ENCODE data around the gene ZNF341. TPM values are rescaled to one million over a fixed set of nuclear protein-coding genes. Genes with fewer than 3 reads are reported as not detected.
"Not testable (repeated sequence)": the region's sequence is repeated elsewhere in the genome, so short reads cannot be mapped to it uniquely, and the experiment has no call there.

The ZNF341 gene
- total RNA-seq, 1 experiment from 2014 or later: 1.5 TPM

DNA sequence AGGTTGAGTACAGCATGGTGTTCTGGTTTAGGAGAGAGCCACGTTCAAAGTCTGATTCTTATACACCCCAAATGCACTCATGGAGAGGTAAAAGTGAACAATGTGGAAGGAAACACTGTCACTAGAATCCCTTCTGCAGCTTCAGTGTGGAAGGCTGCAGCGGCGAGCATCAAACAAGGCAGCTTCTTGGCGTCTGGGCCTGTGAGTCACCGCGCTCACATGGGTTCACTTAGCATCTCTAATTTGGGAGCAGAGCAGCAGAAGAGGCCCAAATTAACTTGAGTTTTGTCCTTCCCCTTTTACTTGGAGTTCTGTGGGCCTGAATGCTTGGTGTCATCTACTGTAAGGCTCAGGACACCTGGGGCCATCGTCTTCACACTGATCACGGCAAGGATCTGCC, 34.7 kb upstream of the ZNF341 start:
- Histone ChIP-seq H3K36me3 (no peaks in the 10 kb centered on the region), H3K27me3 (no peaks in the 10 kb centered on the region), H3K4me3 (no peak overlapping the region), H3K9me3 (no peaks in the 10 kb centered on the region)
- DNase-seq: peak; percentile 74

DNA sequence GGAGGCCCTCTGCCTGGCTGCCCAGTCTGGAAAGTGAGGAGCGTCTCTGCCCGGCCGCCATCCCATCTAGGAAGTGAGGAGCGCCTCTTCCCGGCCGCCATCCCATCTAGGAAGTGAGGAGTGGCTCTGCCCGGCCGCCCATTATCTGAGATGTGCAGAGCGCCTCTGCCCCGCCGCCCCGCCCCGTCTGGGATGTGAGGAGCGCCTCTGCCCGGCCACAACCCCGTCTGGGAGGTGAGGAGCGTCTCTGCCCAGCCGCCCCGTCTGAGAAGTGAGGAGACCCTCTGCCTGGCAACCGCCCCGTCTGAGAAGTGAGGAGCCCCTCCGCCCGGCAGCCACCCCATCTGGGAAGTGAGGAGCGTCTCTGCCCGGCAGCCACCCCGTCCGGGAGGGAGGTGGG, 32.8 kb upstream of the ZNF341 start:
- H3K36me3 ChIP-seq, DNase-seq, H3K27me3 ChIP-seq, H3K9me3 ChIP-seq, H3K4me3 ChIP-seq: not testable (repeated sequence)

DNA sequence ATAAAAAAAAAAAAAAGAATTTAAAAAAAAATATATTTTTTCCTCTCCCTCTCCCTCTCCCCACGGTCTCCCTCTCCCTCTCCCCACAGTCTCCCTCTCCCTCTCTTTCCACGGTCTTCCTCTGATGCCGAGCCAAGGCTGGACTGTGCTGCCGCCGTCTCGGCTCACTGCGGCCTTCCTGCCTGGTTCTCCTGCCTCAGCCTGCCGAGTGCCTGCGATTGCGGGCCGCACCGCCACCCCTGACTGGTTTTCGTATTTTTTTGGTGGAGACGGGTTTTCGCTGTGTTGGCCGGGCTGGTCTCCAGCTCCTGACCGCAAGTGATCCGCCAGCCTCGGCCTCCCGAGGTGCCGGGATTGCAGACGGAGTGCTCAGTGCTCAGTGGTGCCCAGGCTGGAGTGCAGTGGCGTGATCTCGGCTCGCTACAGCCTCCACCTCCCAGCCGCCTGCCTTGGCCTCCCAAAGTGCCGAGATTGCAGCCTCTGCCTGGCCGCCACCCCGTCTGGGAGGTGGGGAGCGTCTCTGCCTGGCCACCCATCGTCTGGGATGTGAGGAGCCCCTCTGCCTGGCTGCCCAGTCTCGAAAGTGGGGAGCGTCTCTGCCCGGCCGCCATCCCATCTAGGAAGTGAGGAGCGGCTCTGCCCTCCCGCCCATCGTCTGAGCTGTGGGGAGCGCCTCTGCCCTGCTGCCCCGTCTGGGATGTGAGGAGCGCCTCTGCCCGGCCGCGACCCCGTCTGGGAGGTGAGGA, 30.9 kb upstream of the ZNF341 start:
- not testable (repeated sequence) for DNase-seq, H3K4me3 ChIP-seq

DNA sequence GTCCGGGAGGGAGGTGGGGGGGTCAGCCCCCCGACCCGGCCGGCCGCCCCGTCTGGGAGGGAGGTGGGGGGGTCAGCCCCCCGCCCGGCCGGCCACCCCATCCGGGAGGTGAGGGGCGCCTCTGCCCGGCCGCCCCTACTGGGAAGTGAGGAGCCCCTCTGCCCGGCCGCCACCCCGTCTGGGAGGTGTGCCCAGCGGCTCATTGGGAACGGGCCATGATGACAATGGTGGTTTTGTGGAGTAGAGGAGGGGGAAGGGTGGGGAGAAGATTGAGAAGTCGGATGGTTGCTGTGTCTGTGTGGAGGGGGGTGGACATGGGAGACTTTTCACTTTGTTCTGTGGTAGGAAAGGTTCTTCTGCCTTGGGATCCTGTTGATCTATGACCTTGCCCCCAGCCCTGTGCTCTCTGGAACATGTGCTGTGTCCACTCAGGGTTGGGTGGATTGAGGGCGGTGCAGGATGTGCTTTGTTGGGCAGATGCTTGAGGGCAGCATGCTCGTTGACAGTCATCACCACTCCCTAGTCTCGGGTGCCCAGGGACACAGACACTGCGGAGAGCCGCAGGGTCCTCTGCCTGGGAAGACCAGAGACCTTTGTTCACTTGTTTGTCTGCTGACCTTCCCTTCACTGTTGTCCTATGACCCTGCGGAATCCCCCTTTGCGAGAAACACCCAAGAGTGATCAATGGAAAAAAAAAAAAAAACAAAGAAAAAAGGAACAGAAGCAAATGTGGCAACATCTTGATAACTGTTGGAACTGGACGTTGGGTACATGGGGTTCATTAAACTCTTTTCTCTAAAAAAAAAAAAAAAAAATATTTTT, 30.0 kb upstream of the ZNF341 start:
- DNase-seq: no peak
- no peaks in the 10 kb centered on the region for H3K36me3 ChIP-seq
- no peaks in the 10 kb centered on the region for H3K27me3 ChIP-seq
- no peak overlapping the region for H3K4me3 ChIP-seq
- H3K9me3 ChIP-seq: no peaks in the 10 kb centered on the region

More for the DNA sequence above, 30.9 kb upstream of the ZNF341 start:
- H3K36me3 ChIP-seq, H3K27me3 ChIP-seq, H3K9me3 ChIP-seq: not testable (repeated sequence)

DNA sequence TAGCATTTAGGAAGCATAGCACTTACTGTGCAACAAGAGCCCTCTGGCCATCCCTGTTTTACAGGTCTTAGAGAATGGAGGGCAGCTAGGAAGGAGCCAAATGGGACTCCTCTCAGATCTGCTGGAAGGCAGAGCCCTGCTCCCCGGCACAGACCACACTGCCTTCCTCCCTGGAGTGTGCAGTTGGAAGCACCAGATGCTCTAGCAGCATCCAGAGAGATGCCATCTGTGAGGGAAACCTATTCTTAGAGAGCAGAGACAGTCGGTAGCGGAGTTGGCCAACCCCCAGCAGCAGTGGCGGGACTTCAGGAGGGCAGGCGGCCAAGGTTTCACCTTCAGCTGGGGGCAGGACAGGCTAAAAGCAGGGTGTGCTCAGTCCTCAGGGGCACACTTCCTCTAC, 28.9 kb upstream of the ZNF341 start:
- Histone ChIP-seq H3K9me3 (no peaks in the 10 kb centered on the region), H3K4me3 (no peak overlapping the region), H3K27me3 (no peaks in the 10 kb centered on the region), H3K36me3 (no peaks in the 10 kb centered on the region)
- no peak for DNase-seq

DNA sequence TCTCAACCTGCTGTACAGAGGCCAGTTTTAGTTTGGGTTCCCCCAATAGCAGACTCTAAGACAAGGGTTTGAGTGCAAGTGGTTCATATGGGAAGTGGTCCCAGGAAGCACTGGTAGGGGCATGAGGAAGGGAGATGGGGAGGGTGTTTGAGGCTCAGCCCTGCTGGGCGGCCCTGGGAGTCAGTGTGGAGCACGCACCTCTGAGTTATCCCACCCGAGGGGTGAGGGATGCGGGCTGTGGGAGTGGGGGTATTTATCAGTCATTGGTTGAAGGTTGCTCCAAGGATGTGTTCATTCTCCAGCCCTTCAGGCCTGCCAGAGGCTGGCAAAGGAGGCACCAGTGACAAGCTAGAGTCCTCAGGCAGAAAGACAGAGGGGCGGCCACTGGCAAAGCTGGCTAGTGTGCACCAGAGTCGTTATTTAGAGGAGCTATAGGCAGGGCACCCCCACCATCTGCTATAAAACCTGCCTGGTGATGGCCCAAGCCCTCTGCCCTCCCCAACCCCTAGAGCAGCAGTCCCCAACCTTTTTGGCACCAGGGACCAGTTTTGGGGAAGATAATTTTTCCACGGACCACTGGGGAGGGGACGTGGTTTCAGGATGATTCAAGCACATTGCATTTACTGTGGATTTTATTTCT, 28.2 kb upstream of the ZNF341 start:
- H3K36me3 ChIP-seq: no peaks in the 10 kb centered on the region
- no peak for DNase-seq

DNA sequence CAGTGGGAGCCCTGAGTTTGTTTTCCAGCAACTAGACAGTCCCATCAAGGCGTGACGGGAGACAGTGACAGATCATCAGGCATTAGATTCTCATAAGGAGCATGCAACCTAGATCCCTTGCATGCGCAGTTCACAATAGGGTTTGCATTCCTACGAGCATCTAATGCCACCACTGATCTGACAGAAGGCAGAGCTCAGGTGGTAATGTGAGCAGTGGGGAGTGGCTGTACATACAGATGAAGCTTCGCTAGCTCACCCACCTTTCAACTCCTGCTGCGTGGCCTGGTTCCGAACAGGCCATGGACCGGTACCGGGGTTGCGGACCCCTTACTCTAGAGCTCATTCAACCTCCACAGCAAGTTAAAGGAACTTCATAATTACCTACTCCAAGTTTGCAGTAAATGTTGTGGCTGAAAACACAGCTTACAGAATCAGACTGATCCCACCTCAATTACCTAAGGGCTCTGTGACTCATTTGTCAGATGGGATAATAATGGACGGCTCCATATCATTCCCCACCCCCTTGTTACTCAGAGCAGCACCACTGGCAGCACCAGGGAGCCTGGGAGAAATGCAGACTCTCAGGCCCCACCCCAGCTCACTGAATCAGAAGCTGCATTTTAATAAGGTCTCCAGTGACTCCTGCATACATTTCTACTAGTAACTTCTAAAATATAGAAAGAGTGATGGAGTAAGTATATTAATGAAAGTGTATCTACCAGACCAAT, 27.4 kb upstream of the ZNF341 start:
- H3K36me3 ChIP-seq: no peaks in the 10 kb centered on the region
- DNase-seq: no peak
- H3K9me3 ChIP-seq: no peaks in the 10 kb centered on the region
- H3K27me3 ChIP-seq: no peaks in the 10 kb centered on the region
- H3K4me3 ChIP-seq: no peak overlapping the region

More for the DNA sequence above, 28.2 kb upstream of the ZNF341 start:
- Histone ChIP-seq H3K27me3 (no peaks in the 10 kb centered on the region), H3K9me3 (no peaks in the 10 kb centered on the region), H3K4me3 (no peak overlapping the region)

DNA sequence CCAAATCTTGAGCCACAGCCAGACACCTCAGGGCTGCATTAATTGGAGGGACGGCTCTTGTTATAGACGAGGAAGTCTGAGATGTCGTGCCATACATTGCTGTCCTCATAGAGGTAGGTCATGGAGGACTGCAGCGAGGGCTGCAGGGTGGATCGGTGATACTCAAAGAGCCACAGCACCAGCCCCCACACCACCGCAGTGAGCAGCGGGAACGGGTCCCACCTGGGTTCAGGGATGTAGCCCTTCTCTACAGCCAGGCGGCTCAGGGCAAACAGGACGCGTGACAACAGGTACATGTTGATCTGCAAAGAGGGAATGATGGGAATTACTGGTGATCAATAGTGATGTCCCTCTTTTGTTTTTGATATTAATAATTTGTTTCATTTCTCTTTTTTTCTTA, 24.1 kb upstream of the ZNF341 start:
- Histone ChIP-seq H3K4me3 (no peak overlapping the region), H3K27me3 (no peaks in the 10 kb centered on the region), H3K36me3 (no peaks in the 10 kb centered on the region), H3K9me3 (no peaks in the 10 kb centered on the region)
- no peak for DNase-seq

DNA sequence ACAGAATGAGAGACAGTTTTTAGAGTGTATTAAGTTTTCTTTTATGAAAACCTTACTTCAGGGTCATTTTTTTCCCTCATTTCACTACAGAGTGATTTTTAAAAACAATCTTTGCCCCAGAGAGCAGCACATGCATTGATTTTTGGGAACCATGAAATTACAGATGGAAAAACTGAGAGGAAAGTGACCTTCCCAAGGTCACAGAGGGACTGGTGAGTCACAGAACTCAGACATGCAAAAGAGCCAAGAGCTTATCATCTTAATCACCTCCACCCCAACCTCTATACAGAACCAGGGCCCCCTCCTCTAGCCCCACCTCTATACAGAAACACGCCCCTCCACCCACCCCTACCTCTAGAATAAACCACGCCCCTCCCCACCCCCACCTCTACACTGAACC, 22.4 kb upstream of the ZNF341 start:
- no peaks in the 10 kb centered on the region for H3K27me3 ChIP-seq
- no peak for DNase-seq
- no peaks in the 10 kb centered on the region for H3K36me3 ChIP-seq

DNA sequence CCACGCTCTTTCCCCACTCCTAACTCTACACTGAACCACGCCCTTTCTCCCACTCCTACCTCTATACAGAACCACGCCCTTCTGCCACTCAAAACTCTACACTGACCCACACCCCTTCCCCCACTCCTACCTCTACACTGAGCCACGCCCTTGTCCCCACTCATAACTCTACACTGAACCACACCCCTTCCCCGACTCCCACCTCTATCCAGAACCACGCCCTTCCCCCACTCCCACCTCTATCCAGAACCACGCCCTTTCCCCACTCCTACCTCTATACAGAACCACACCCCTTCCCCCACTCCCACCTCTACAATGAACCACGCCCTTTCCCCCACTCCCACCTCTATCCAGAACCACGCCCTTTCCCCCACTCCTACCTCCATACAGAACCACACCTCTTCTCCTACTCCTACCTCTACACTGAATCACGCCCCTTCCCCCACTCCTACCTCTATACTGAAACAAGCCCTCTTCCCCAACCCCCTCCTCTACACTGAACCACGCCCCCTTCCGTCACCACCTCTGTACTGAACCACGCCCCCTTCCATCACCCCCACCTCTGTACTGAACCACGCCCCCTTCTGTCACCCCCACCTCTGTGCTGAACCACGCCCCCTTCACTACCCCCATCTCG, 21.8 kb upstream of the ZNF341 start:
- no peaks in the 10 kb centered on the region for H3K36me3 ChIP-seq
- no peaks in the 10 kb centered on the region for H3K27me3 ChIP-seq
- DNase-seq: no peak
- no peaks in the 10 kb centered on the region for H3K9me3 ChIP-seq
- no peak overlapping the region for H3K4me3 ChIP-seq

More for the DNA sequence above, 22.4 kb upstream of the ZNF341 start:
- Histone ChIP-seq H3K4me3 (no peak overlapping the region), H3K9me3 (no peaks in the 10 kb centered on the region)

DNA sequence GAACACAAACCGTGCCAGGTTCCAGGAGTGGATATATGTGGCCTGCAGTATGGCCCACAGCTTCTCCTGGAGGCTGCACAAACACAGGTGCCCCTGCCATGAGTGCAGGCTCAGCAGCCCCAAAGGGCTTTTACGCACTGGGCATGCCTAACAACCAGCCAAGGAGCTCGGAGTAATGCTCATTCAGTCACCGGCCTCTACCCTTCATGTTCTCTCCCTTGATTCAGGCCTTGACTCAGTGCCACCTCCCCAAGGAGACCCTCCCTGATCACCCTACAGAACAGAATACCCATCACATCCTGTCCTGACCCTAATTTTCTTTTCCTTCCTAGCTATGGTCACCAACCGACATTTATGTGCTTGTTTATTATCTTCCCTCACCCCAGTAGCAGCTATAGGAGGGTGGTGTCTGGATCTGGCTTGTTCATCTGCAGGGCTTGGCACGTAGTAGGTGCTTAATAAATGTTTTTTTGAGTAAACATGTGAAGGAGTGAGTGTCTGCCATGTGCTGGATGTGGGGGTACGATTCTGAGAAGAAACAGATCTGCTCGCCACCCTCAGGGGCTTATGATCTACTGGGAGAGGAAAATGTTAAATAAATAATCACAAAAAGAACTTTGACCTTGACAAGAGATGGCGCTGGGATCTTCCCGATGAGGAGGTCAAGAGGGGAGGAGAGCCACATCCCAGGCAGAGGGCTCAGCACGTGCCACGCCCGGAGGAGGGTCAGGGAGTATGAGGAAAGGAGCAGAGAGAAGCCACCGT, 20.9 kb upstream of the ZNF341 start:
- Histone ChIP-seq H3K9me3 (no peaks in the 10 kb centered on the region), H3K4me3 (no peak overlapping the region), H3K27me3 (no peaks in the 10 kb centered on the region), H3K36me3 (no peaks in the 10 kb centered on the region)
- no peak for DNase-seq

DNA sequence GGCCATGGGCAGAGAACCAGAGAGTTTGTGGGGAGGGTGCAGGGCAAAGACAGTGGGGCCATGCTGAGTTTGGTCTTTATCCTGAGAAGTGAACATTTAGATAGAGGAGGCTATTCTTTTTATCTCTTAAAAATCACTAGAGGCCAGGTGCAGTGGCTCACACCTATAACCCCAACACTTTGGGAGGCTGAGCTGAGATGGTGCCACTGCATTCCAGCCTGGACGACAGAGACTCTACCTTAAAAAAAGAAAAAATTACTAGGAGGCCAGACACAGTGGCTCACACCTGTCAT, 20.4 kb upstream of the ZNF341 start:
- H3K4me3 ChIP-seq: no peak overlapping the region

DNA sequence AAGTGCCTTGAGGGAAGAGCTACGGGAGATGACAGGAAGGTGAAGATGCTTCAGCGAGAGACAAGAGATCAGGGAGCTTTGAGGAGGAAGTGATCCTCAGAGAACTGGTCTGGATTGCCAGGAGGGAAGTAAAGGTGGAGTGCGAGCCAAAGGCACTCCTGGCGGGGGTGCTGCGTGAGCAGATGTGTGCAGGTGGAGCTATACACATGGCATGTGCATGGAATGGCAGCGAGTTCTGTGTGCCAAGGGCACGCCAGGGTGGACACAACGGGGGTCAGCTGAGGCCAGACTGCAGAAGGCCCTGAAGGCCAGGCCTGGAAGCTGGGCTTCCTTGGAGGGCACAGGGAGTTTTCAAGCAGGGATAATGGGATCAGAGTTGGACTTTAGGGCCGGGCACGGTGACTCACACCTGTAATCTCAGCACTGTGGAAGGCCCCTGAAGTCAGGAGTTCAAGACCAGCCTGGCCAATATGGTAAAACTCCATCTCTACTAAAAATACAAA, 17.9 kb upstream of the ZNF341 start:
- Histone ChIP-seq H3K36me3 (no peaks in the 10 kb centered on the region), H3K4me3 (no peak overlapping the region), H3K27me3 (no peaks in the 10 kb centered on the region), H3K9me3 (no peaks in the 10 kb centered on the region)
- no peak for DNase-seq

More for the DNA sequence above, 20.4 kb upstream of the ZNF341 start:
- DNase-seq: no peak
- no peaks in the 10 kb centered on the region for H3K9me3 ChIP-seq
- no peaks in the 10 kb centered on the region for H3K27me3 ChIP-seq
- H3K36me3 ChIP-seq: no peaks in the 10 kb centered on the region

DNA sequence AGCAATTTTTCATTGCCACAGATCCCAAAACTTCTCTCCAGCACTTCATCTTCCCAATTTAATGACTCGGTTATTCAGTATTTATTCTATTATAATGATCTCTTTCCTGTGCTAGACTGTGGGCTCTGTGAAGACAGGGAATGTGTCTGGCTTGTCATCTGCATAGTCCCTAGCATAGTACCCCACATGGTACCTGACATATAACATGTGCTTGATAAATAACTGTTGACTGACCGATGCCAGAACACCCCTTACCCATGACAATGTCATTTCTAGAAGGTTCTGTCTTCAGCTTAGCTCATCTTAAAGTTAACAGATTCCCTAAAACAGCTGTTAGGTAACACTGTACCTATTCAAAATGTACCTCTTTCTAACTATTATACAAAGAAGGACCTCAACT, 15.3 kb upstream of the ZNF341 start:
- Histone ChIP-seq H3K36me3 (no peaks in the 10 kb centered on the region), H3K27me3 (no peaks in the 10 kb centered on the region), H3K4me3 (no peak overlapping the region), H3K9me3 (no peaks in the 10 kb centered on the region)
- no peak for DNase-seq

DNA sequence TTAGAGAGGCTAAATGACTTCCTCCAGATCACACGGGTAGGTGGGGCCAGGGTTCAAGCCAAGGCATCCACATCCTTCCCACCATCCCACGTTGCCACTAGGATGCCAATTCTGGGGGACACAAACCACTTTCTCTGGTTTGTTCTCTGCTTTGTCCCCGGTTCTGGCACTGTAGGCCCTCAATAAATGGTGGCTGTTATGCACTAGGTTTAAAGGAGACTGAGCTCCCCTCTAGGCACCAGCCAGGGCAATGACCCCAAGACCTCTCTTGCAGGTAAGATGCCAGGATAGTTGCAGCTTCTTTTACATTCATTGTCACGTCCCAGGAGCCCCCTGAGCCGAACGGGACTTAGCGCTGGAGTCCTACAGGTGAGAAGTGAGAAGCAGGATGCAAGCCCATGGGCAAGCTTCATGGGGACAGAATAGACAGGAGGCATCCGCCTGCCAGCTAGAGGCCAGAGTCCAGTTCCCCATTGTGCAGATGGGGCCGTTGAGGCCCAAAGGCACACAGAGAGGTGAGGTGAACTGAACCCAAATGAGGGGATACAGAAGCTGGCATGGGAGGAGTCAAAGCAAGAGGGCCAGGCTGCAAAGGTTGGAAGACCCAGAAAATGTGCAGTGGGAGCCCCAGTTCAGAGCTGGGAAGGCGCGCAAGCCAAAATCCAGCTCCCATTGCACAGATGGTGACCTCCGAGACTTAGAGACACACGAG, 12.4 kb upstream of the ZNF341 start:
- no peaks in the 10 kb centered on the region for H3K27me3 ChIP-seq
- peak overlapping the region; percentile 68 for H3K4me3 ChIP-seq
- H3K9me3 ChIP-seq: no peaks in the 10 kb centered on the region
- DNase-seq: no peak
- no peaks in the 10 kb centered on the region for H3K36me3 ChIP-seq
